Cardiac septum (tissue), 1 donor: ENCODE data around the gene AHCTF1. TPM values are rescaled to one million over a fixed set of nuclear protein-coding genes. Genes with fewer than 3 reads are reported as not detected.

Experiments
- DNase-seq: peaks from one replicate; pipeline ENCODE4 v3.0.0-alpha.2; 2020; ENCODE audit warnings: low spot score
- intact Hi-C: fragments of 100-400 bp; cut with DNase I; formaldehyde crosslinking; loops from one replicate; pipeline ENCODE4 v1.14.0; 2022
- long read RNA-seq: library from polyadenylated mRNA; unstranded; transcript quantifications from one replicate; pipeline ENCODE4 v2.0.0, GENCODE V29; 2021
- total RNA-seq: library from RNA; stranded (reverse); fragmentation: NEBNext Ultra II Directional; extraction: Animal tissue kit (Norgen Biotek cat#: 25700); gene quantifications from one replicate; pipeline ENCODE4 v1.2.1, GENCODE V29; 2021
- donor health status: DM: no; HTN: no; CAD: no.

Gene AHCTF1, protein sequence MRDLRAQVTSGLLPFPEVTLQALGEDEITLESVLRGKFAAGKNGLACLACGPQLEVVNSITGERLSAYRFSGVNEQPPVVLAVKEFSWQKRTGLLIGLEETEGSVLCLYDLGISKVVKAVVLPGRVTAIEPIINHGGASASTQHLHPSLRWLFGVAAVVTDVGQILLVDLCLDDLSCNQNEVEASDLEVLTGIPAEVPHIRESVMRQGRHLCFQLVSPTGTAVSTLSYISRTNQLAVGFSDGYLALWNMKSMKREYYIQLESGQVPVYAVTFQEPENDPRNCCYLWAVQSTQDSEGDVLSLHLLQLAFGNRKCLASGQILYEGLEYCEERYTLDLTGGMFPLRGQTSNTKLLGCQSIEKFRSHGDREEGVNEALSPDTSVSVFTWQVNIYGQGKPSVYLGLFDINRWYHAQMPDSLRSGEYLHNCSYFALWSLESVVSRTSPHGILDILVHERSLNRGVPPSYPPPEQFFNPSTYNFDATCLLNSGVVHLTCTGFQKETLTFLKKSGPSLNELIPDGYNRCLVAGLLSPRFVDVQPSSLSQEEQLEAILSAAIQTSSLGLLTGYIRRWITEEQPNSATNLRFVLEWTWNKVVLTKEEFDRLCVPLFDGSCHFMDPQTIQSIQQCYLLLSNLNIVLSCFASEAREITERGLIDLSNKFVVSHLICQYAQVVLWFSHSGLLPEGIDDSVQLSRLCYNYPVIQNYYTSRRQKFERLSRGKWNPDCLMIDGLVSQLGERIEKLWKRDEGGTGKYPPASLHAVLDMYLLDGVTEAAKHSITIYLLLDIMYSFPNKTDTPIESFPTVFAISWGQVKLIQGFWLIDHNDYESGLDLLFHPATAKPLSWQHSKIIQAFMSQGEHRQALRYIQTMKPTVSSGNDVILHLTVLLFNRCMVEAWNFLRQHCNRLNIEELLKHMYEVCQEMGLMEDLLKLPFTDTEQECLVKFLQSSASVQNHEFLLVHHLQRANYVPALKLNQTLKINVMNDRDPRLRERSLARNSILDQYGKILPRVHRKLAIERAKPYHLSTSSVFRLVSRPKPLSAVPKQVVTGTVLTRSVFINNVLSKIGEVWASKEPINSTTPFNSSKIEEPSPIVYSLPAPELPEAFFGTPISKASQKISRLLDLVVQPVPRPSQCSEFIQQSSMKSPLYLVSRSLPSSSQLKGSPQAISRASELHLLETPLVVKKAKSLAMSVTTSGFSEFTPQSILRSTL (N-terminal part only)
- 15.3 TPM for total RNA-seq
- long read RNA-seq, partial matches to known transcripts: 6 of 9 reads
- long read RNA-seq, other reads (novel, unspliced or antisense): 3 of 9 reads

DNA sequence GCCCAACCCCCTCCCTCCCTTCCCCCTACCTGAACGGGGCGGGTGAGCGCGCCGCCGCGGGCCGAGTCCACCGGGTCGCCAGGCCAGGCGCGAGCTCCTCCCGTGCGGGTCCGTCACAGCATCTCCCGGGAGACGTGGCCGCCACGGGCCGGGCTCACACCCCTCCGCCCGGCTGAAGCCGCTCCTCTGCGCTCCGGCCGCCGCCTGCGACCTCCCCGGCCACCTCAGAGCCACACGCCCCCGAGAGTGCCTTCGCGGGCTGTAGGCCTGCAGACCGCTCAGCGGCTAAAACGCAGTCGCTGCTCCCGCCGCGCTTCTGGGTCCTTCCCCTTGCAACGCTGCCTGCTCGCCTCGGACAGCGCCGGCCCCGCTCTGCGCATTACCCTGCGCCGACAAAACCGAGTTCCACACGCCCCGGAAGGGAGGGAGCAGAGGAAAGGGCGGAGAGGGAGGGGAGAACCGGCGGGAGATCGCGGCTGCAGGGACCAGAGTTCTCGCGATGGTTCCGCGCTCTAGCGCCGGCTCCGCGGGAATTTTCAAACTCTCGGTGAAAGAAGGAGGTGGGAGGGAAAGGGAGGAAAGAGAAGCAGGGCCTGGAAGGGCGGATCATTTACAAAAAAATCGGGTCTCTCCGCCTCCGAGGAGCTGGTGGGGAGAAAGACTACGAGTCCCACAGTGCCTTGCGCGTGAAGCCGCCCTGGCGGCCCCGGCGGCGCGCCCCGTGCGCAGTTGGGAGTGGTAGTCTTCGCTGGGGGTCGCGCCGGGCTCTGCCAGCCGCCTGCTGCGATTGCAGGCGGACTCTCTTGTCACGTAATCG is at the start of gene AHCTF1:
Gene AHCTF1, minus strand, starts transcription at position 400 of the 817 bp plus-strand sequence. CDS start 13,578 bp downstream, outside the sequence.
- intact Hi-C loops: loop anchor here (5.0 kb wide), 1 partner anchor 181 kb away; no protein-coding TSS in a partner anchor
- DNase-seq: peak; percentile 99

DNA sequence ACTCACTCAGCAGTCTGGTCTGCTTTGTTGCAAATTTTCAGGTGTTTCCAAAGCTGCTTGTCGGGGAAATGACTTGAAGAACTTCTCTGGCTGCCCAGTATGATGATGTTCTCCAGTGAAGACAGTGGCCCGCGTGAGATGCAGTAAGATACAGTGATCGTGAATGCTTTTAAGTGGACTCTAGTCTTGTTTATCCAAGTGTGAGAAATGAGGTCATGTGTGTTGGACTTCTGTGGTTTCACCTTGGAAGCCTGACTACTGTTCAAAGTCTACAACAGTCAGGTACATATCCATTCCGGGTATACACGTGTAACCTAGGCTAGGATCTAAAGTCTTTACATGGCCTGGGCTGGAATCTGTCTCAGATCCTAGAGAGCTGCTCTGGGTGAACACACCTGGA is 47.0 kb upstream of the AHCTF1 start:
- DNase-seq: no peak
- intact Hi-C loops: no loop called here

DNA sequence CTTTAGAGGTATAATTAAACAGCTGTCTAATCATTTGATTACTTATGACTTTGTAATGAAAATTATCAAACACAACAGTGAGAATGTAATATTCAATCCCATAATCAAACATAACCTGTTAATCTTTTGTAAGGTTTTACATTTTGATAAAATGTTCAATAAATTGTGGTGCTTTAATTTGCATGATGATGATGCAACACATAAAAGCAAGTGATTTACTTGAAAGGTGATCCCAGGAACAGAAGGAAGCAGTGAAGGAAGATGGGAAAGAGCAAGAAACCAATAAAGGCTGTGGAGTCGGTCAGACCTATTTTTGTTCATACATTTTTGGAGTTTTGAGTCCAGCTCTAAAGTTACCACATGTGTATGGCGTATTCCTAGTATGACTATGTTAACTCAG is 46.5 kb upstream of the AHCTF1 start:
- intact Hi-C loops: no loop called here
- no peak for DNase-seq

GRCh38 chr1:246971969-246972368 is 40.2 kb upstream of the AHCTF1 start:
- intact Hi-C loops: loop anchor here (1.0 kb wide), 1 partner anchor 65 kb away; no protein-coding TSS in a partner anchor
- no peak for DNase-seq

DNA sequence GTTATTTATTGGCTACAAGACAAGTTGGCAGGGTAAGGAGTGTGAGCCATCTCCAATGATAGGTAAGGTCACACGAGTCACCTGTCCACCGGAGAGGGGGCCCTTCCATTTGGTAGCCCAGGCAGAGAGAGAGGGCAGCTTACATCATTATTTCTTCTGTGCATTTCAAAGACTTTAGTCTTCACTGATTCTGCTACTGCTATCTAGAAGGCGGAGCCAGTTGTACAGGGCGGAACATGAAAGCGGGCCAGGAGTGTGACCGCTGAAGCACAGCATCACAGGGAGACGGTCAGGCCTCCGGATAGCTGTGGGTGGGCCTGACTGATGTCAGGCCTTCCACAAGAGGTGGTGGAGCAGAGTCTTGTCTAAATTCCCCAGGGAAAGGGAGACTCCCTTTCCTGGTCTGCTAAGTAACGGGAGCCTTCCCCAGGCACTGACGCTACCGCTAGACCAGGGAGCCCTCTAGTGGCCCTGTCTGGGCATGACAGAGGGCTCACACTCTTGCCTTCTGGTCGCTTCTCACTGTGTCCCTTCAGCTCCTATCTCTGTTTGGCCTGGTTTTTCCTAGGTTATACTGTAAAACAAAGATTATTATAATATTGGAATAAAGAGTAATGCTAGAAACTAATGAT is 39.5 kb upstream of the AHCTF1 start:
- DNase-seq: peak; percentile 86
- intact Hi-C loops: loop anchor here (1.0 kb wide), 1 partner anchor 64 kb away; no protein-coding TSS in a partner anchor

- DNase-seq: no peak
- intact Hi-C loops: no loop called here
Observed at GRCh38 chr1:246969621-246970020, 37.9 kb upstream of the AHCTF1 start.

DNA sequence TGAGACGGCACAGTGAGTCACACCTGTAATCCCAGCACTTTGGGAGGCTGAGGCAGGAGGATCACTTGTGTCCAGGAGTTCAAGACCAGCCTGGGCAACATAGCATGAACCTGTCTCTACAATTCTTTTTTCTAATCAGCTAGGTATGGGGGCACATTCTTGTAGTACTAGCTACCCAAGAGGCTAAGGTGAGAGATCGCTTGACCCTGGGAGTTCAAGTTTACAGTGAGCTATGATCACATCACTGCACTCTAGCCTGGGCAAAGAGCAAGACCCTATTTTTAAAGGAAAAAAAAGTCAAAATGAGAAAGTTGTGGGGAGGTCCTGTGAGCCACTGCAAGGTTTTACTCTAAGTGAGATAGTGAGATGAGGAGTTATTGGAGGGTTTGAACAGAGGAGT is 34.8 kb upstream of the AHCTF1 start:
- intact Hi-C loops: no loop called here

DNA sequence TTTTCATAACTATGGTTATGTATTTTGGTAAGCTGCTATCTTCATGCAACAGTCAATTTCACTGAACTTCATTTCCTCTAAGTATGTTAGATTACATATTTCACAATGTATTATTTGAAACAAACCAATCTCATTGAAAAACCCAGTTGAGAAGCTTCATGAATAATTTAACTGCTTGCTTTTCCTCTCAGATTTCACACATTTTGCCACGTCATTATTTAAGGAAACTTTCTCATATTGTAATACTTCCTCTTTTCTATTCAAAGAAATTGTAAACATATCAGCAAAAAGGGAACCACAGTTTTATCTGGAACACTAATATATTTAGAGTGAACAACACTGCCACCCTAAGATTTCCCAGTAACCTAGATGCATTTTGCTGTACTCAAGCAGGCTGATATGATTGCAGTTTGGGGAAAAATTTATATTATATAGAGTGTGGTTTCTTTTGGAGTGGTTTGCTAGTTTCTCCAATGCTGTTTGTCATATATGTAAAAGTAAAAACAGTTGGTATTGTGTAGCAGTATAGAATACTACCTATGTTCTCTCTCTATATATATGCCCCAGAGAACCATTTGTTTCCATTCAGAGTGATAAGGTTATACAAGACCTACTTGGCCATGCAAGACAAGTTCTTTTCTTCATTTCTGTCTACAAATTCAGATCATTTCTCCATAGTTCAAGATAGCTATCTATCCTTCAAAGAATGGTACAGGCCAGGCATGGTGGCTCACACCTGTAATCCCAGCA is 28.4 kb upstream of the AHCTF1 start:
- DNase-seq: no peak
- intact Hi-C loops: no loop called here

More for the DNA sequence above, 34.8 kb upstream of the AHCTF1 start:
- DNase-seq: no peak

GRCh38 chr1:246954126-246954525 is 22.4 kb upstream of the AHCTF1 start:
- DNase-seq: no peak
- intact Hi-C loops: no loop called here

DNA sequence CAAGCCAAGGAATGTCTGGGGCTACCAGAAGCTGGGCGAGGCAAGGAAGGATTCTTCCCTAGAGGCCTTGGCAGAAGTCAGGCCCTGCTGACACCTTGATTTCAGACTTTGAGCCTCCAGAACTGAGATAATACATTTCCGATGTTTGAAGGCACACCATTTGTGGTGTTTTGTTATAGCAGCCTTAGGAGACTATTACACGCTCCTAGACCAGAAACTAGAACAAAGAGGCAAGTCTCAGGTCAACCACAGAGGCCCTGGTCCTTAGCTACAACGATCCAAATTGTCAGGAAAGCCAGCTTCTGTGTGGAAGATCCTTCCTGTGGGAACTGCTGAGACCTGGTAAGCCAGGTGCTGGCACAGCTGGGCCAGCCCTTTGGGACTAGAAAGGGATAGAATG is 19.7 kb upstream of the AHCTF1 start:
- DNase-seq: no peak
- intact Hi-C loops: no loop called here

GRCh38 chr1:246949956-246950355 is 18.2 kb upstream of the AHCTF1 start:
- intact Hi-C loops: no loop called here
- no peak for DNase-seq

DNA sequence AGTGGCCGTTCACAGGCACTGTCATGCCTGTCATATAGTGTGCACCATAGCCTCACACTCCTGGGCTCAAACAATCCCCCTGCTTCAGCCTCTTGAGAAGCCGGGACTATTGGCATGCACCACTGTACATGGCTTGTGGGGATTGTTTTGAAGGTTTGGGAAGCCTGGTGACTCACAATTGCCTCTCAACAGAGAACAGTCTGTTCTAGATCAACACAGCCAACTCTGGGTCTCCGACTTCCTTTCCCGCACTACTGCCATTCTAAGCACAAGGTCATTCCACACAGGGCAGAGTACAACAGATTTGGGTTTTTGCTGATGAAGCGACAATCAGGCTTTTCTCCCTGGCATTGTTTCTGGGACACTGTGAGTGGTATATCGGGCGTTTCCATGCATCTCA is 15.5 kb upstream of the AHCTF1 start:
- intact Hi-C loops: no loop called here
- DNase-seq: no peak

DNA sequence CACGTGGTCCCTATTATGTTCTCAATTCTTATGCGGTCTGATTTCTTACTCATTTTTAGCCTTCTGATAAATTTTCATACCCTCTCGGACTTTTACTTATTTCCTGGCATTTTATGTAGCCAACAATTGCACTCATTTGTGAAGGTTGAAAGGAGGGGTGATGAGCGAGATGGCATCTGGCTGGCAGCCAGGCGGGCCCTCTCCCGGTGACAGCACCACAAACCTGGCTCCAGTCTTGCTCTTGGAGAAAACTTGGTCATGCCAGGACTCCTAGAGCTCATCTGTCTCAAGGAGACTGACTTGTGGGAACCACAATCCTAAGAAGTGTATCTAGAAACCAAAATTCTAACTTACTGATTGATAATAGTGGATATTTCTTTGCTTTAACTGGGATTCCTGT is 14.6 kb upstream of the AHCTF1 start:
- no peak for DNase-seq
- intact Hi-C loops: no loop called here

DNA sequence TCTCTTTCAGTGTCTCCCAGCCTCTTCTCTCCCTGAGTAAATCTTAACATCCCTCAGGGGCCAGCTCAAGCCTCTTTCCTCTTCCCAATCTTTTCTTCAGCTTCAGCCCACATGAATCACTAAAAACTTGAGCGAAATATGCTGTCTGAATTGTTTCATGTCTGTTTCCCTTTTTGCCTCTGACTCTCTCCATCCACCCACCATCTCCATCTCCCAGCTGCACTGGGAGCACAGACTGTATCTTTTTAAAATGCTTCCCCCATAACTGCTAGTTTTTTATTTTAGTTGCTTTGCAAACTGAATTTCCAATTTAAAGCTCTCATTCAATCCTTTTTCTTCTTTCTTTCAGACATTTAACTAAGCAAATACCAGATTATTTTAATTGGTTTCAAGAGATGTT is 3.0 kb upstream of the AHCTF1 start:
- DNase-seq: no peak
- intact Hi-C loops: loop anchor here (5.0 kb wide), 1 partner anchor 178 kb away; no protein-coding TSS in a partner anchor

GRCh38 chr1:246933893-246934292 is 2.1 kb upstream of the AHCTF1 start:
- no peak for DNase-seq
- intact Hi-C loops: loop anchor here (5.0 kb wide), 1 partner anchor 178 kb away; no protein-coding TSS in a partner anchor

GRCh38 chr1:246932366-246932700 is 585 bp upstream of the AHCTF1 start:
- intact Hi-C loops: loop anchor here (5.0 kb wide), 1 partner anchor 180 kb away; no protein-coding TSS in a partner anchor
- no peak for DNase-seq

DNA sequence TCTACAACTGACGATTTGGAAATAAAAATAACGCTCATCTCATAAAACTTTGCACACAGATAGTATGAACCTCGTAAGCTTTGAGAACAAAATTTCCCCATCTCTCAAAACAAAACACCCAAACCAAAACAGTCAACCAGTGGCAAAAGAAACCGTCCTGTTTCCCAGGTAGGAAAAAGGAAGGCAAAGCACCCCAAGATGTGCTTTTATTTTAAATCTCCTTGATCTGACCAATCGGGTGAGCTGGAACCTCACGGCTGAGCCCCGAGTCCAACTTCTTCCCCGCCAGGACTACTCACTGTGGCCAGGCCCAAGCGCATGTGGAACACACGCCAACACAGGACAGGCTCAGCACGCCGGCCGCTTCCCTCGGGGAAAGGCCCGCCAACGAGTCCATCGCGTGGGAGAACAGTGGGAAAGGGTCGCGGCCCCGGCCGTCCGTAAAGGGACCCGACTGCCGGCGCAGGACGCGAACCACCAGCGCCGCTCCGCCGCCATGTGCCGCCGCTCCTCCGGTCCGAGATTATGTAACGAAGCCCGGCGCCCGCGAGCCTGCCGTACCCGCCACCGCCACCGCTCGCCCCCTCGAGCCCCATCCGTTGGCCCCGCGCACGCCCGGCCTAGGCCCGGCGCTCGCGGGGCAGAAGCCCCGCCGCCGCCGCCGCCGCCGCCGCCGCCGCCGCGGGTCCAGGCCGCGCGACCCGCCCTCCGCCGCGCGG is 759 bp downstream of the AHCTF1 start:
- intact Hi-C loops: loop anchor here (5.0 kb wide), 1 partner anchor 181 kb away; no protein-coding TSS in a partner anchor
- peak; percentile 84 for DNase-seq
